ENCODE data around the gene ZNF485.

- TF ChIP-seq, protein P1, sequence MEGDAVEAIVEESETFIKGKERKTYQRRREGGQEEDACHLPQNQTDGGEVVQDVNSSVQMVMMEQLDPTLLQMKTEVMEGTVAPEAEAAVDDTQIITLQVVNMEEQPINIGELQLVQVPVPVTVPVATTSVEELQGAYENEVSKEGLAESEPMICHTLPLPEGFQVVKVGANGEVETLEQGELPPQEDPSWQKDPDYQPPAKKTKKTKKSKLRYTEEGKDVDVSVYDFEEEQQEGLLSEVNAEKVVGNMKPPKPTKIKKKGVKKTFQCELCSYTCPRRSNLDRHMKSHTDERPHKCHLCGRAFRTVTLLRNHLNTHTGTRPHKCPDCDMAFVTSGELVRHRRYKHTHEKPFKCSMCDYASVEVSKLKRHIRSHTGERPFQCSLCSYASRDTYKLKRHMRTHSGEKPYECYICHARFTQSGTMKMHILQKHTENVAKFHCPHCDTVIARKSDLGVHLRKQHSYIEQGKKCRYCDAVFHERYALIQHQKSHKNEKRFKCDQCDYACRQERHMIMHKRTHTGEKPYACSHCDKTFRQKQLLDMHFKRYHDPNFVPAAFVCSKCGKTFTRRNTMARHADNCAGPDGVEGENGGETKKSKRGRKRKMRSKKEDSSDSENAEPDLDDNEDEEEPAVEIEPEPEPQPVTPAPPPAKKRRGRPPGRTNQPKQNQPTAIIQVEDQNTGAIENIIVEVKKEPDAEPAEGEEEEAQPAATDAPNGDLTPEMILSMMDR (IDR thresholded peaks at IDR 0.05): no peak
- TF ChIP-seq POLR2A (IDR thresholded peaks at IDR 0.05) (no peak), EP300 (IDR thresholded peaks at IDR 0.05) (no peak)
These were observed 15.8 kb downstream of the ZNF485 start for GRCh38 chr10:43622038-43622437.

Measured in ovary (tissue), 3 donors.